Motor neuron (in vitro differentiated cells): ENCODE data around the gene SFXN1. TPM values are rescaled to one million over a fixed set of nuclear protein-coding genes. Genes with fewer than 3 reads are reported as not detected.

ENCODE experiments used
- ATAC-seq, 8 experiments: fragments of 200-7000 bp; cut with Tn5 transposase; replicated peaks in 6 of 8; 2 replicates each; pipeline ENCODE4 v1.8.0; 2021; ENCODE audit warnings: mild to moderate bottlenecking in 8 of 8, moderate library complexity in 8 of 8
- H3K27ac ChIP-seq, 2 donors: fragments of 250-450 bp; sonication (Bioruptor Pico); 2 replicates each; pipeline ENCODE4 v1.9.0; 2021; ENCODE audit warnings: antibody characterized with exemption in 2 of 2, mild to moderate bottlenecking in 2 of 2, moderate library complexity in 1 of 2
- H3K4me1 ChIP-seq, 2 donors: fragments of 250-450 bp; sonication (Bioruptor Pico); replicated peaks in 1 of 2; 2 replicates each; pipeline ENCODE4 v1.6.1; 2021; ENCODE audit warnings: antibody characterized with exemption in 2 of 2, mild to moderate bottlenecking in 2 of 2, moderate library complexity in 1 of 2
- H3K4me3 ChIP-seq, 5 donors: fragments of 250-450 bp; sonication (Bioruptor Pico); 2 replicates each; pipeline ENCODE4 v1.9.0; 2021; ENCODE audit warnings: antibody characterized with exemption in 5 of 5, mild to moderate bottlenecking in 5 of 5, moderate library complexity in 4 of 5
- WGBS, 10 experiments: fragments of 450-650 bp; shearing (Covaris generic); methylation state at CpG; one replicate each; pipeline ENCODE4 v1.0.0; 2022; 5-methylcytosine and 5-hydroxymethylcytosine counted together
- in situ Hi-C, 9 experiments: fragments of 400-800 bp; cut with MboI; loops; one replicate each; pipeline ENCODE4 v1.15.0; 2021; ENCODE audit warnings: low sequenced_read_pairs in 9 of 9, low pct_unique_long_range_greater_than_20kb in 2 of 9; ENCODE audit not compliant: unreplicated experiment in 9 of 9
- total RNA-seq, 8 experiments: library from RNA; unstranded; fragments of 300-600 nt; gene quantifications; 2 replicates each; pipeline versions ENCODE4 v1.2.3 to v1.2.4, GENCODE V29; 2022

The SFXN1 gene
- total RNA-seq, 8 experiments from 2014 or later: 35.4 to 77.0 (median 64.1) TPM

DNA sequence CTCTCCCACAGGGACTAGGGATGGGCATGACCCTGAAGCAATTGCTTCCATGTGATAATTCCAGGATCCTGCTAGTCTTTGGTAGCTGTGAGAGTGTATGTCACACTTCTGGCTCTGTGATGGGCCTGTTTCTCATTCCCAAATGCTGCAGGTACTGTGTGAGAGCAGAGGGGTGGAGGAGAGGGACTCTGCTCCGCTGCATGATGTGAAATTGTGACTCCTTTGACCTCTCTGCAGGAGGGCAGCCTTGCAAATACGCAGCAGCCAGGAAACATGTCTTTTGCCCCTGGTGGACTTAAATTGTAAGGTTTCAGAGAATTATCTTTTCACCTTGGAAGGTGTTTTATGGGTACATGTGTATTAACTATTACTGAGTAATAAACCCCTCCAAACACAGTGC is 61.6 kb downstream of the SFXN1 start:
- no peak for ATAC-seq
- no peak overlapping the region for H3K4me3 ChIP-seq
- H3K4me1 ChIP-seq: no peaks in the 10 kb centered on the region
- 20 to 48% (median 33%) methylated on average over 1 to 2 of the region's 2 CpGs; no CpG with 5 or more reads in 7 of the 10 experiments for WGBS, 10 experiments
- in situ Hi-C loops: loop anchor here in 5 of 9 experiments (10.0 to 25.0 kb wide), 4 partner anchors 172 to 322 kb away; partner anchors contain the start of gene CPLX2 (in 1 of the 5)
- H3K27ac ChIP-seq: no peak overlapping the region

DNA sequence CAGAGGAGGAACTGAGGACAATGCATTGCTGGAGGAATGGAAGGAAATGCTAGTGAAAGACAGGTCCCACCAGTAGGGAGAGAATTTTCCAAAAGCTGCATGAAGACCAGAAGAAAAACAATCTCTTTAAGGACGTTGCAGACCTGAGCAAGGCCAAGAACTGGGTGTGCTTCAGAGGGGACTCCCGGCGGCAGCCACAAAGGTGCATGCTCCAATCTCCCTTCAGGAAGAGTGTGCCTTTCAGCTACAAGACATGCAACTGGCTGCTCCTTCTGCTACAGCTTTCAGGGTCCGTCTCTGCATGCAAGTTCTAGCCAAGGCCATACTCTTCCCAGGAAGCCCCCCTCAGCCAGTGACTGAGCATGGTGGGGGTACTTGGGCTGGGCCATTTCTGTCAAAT is 62.9 kb downstream of the SFXN1 start:
- in situ Hi-C loops: loop anchor here in 3 of 9 experiments (25.0 kb wide), 3 partner anchors 171 to 321 kb away; partner anchors contain the start of gene CPLX2 (in 1 of the 3)
- 0 to 83% (median 59%) methylated on average over 1 to 3 of the region's 4 CpGs; no CpG with 5 or more reads in 3 of the 10 experiments for WGBS, 10 experiments
- ATAC-seq: no peak
- Histone ChIP-seq H3K4me3 (no peak overlapping the region), H3K27ac (no peak overlapping the region), H3K4me1 (no peaks in the 10 kb centered on the region)

DNA sequence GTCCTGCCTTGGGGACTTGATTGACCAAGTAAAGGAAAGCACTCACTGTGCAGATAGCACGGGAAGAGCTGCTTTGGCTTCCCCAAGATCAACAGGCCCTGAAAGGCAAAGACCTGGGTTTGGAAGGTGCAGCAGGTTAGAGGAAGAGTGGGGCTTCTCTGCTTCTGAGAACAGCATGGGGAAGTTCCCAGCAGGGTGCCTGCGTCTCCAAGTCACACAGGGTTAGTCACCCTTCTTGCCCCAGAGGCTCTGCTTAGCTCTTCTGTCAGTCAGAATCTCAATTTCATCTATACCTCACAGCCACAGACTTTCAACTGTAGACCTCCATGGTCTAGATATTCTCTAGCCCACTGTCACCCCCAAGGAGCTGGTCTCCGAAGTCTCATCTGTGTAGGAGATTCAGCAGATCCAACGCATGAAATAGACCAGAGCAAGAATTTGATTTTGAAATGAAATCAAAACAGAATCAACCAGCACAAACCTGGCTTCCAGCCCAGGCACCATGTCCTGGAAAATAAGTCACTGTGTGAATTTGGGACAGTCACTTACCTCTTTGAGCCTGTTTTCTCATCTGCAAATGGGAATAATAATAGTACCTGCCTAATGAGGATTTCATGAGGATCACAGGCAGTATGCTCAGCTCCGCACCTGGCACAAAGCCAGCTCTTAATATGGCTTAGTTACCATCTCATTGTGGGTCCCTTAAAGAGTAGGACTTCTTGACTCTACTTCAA is 64.0 kb downstream of the SFXN1 start:
- no peak overlapping the region for H3K27ac ChIP-seq
- peaks cover 0 to under 1% of the 10 kb centered on the region in 2 donors for H3K4me1 ChIP-seq
- ATAC-seq: peak in 1 of 8 experiments; percentile 67
- H3K4me3 ChIP-seq: no peak overlapping the region
- WGBS, 10 experiments: 25 to 90% (median 58%) methylated on average over 1 to 4 of the region's 5 CpGs; no CpG with 5 or more reads in 2 of the 10 experiments
- in situ Hi-C loops: loop anchor here in 3 of 9 experiments (25.0 kb wide), 3 partner anchors 170 to 320 kb away; partner anchors contain the start of gene CPLX2 (in 1 of the 3)

DNA sequence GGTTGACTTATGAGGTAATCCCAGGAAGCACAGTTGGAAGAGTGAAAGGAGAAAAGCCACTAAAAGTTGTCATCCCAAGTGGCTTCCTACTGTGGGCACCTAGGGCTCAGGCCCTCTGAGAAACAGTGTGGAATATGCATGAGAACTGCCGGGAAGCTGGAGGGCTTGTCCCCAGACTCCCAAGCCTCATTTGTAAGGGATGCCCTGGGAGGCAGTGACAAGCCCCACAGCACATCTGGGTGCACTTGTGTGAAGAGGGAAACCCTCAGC is 64.5 kb downstream of the SFXN1 start:
- Histone ChIP-seq H3K4me3 (no peak overlapping the region), H3K4me1 (peaks cover 0 to 5% of the 10 kb centered on the region in 2 donors), H3K27ac (no peak overlapping the region)
- ATAC-seq: peak in 1 of 8 experiments; percentile 56
- 0 to 33% (median 0%) methylated on average over 1 of the region's 1 CpG; no CpG with 5 or more reads in 7 of the 10 experiments for WGBS, 10 experiments
- in situ Hi-C loops: loop anchor here in 3 of 9 experiments (25.0 kb wide), 3 partner anchors 169 to 319 kb away; partner anchors contain the start of gene CPLX2 (in 1 of the 3)

DNA sequence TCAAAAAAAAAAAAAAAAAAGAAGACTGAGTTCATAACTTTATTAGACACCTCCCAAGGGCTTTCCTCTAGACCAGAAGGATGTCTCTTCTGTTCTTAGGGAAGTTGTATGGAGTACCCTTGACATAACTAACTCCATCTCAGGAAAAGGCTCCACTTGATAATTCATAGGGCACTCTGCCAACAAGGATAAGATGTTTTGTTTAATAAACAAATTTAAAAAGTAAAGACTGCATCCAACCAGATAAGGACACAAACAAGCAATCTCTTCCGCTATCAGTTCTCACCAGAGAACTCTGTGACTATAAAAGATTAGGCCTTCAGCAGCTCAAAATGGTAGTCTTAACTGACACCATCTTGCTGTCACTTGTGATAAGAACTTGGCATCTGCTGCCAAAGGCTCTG is 65.8 kb downstream of the SFXN1 start:
- H3K4me1 ChIP-seq: peaks cover 6 to 18% of the 10 kb centered on the region in 2 donors
- in situ Hi-C loops: loop anchor here in 3 of 9 experiments (25.0 kb wide), 3 partner anchors 168 to 318 kb away; partner anchors contain the start of gene CPLX2 (in 1 of the 3)
- 83 to 100% (median 96%) methylated on average over 1 of the region's 1 CpG; no CpG with 5 or more reads in 4 of the 10 experiments for WGBS, 10 experiments
- no peak overlapping the region for H3K4me3 ChIP-seq
- ATAC-seq: no peak
- no peak overlapping the region for H3K27ac ChIP-seq

DNA sequence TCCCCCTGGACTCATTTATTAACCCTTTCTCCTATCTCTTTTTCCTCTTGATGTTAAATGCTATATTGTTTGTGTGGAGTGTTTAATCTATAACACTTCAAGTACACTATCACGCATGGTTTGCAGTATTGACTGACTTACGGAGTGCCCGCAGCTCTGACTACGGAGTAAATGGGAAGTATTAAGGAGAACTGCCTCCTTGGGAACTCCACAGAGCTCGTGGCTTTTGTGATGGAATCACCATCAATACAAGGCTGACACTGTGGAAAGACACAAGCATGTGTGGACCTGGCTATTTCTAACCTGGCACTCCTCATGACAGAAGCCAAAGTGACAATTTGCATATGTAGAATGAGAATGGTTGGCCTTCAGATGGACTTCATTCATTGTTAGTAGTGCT is 66.2 kb downstream of the SFXN1 start:
- H3K4me1 ChIP-seq: peaks cover 6 to 19% of the 10 kb centered on the region in 2 donors
- no peak overlapping the region for H3K27ac ChIP-seq
- WGBS, 10 experiments: 20 to 86% (median 51%) methylated on average over 1 to 5 of the region's 5 CpGs; no CpG with 5 or more reads in 2 of the 10 experiments
- in situ Hi-C loops: loop anchor here in 3 of 9 experiments (25.0 kb wide), 3 partner anchors 168 to 318 kb away; partner anchors contain the start of gene CPLX2 (in 1 of the 3)
- no peak for ATAC-seq
- no peak overlapping the region for H3K4me3 ChIP-seq

DNA sequence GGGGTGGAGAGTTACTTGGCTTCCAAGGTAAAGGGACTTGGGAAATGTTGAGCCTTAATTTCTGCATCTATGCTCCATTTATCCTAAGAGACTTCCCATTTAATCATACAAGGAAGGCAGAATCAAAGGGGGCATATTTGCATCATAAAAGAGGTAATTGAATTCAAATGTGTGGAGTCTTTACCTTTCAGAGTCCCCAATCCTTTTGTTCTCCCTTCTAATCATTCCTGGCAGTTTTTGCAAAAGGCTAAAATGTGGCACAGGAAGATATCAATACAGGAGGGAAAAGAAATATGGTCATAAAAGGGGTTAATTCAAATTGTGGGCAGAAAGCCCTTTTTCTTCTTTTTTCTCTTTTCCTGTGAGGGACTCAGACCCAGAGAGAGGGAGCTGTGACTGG is 69.5 kb downstream of the SFXN1 start:
- Histone ChIP-seq H3K4me1 (peaks cover 6 to 19% of the 10 kb centered on the region in 2 donors), H3K4me3 (no peak overlapping the region), H3K27ac (no peak overlapping the region)
- in situ Hi-C loops: loop anchor here in 3 of 9 experiments (25.0 kb wide), 3 partner anchors 164 to 314 kb away; partner anchors contain the start of gene CPLX2 (in 1 of the 3)
- peak in 1 of 8 experiments; percentile 26 for ATAC-seq

DNA sequence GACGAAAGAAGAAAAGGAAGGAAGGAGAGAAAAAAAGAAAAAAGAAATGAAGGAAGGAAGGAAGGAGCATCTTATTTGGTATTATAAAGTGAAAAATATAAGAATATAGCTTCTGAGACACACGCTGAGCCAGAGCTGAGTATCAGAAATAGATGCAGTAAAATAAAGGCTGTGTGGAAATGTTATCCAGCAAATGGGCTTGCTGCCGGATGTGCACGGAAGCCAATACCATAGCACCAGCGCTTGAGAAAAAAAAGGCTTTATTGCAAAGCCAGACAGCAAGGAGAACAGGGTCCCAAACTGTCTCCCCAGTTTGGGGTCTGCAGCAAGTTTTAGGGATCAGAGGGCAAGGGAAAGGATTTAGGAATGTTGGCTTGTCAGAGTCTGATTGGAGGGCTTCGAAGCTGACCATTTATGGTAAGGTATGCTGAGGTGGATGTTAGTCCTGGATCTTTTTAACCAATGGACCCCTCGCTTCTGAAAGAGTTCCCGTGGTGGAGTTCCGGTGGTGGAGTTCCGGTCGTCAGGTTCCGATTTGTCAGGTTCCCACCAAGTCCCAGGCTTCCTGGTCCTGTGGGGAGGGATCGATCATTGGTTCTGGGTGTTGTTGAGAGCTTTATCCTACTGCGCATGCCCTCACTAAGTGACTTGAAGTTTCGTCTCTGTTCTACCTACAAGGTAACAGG is 70.4 kb downstream of the SFXN1 start:
- in situ Hi-C loops: loop anchor here in 3 of 9 experiments (25.0 kb wide), 3 partner anchors 164 to 314 kb away; partner anchors contain the start of gene CPLX2 (in 1 of the 3)
- Histone ChIP-seq H3K27ac (no peak overlapping the region), H3K4me1 (peaks cover 6 to 21% of the 10 kb centered on the region in 2 donors), H3K4me3 (no peak overlapping the region)
- ATAC-seq: no peak
- 23 to 82% (median 54%) methylated on average over 4 to 12 of the region's 15 CpGs for WGBS, 10 experiments

DNA sequence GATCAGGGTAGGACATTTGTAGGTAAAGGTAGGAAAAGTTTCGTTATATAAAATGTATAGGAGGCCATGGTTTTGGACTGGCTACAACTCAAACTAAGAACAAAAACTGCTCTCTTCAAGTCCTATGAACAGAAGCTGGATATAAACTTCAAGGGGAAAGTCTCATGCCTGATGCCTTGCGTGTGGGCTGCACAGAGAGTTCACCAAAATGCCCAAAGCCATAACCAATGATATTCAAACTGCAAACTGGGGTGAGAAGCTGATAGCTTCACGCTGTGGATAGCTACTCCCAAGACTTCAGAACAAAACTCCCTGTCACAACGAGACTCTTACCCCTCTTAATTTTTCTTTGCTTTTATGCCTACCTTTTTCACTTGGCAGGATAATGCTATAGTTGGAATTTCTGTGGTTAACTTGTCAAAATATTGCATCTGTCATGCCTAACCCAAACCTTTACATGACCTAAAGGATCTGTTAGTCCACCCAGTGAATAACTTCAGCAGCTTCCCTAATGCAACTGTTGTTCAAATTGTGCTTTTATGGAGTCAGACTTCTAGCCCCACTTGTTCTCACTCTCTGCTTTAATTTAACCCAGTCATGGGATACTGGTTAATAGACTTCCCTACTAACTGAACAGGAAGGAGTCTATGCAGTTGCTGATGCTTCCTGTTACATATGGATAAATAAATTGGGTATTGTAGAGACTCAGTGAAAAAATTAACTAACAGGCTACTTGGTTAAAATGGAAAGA is 71.9 kb downstream of the SFXN1 start:
- ATAC-seq: no peak
- H3K27ac ChIP-seq: no peak overlapping the region
- no peak overlapping the region for H3K4me3 ChIP-seq
- peaks cover 6 to 21% of the 10 kb centered on the region in 2 donors for H3K4me1 ChIP-seq
- in situ Hi-C loops: no loop called here
- WGBS, 10 experiments: 13 to 100% (median 78%) methylated on average over 1 to 4 of the region's 4 CpGs; no CpG with 5 or more reads in 1 of the 10 experiments

DNA sequence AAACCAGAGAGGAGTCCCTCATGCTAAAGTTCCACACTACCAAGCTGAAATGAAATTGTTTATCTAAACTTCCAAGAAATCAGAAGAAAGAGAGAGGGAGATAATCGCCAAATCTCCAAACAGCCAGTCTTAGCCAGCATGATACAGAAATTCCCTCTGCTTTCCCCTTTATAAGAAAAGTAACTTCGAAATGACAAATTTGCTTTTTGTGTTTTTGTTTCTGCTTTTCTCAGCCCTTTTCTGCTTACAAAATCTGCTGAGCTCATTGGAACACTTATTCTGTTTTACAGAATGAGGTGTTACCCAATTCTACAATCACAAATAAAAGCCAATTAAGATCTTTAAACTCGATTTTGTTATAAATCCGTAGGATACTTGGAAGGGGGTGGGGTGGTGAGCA is 72.9 kb downstream of the SFXN1 start:
- H3K27ac ChIP-seq: no peak overlapping the region
- ATAC-seq: no peak
- in situ Hi-C loops: no loop called here
- 6 to 100% (median 66%) methylated on average over 1 to 4 of the region's 4 CpGs for WGBS, 10 experiments
- no peak overlapping the region for H3K4me3 ChIP-seq
- H3K4me1 ChIP-seq: peaks cover 6 to 21% of the 10 kb centered on the region in 2 donors

DNA sequence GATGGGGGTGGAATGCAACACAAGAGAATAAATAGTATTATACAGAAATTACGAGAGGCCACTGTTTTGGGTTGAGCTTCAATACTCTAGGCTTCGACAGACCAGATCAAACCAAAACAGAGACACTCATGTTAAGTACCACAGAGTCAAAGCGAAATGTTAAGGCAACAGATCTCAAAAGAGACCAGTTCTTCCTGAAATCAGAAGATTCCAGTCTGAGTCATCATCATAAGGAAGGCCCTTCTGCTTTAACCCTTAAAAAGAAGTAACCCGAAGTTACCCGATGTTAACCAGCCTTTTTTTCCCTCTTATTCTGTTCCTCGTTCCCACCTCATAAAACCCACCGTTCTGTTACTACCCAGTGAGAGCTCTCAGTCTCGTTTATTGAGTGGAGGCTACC is 75.9 kb downstream of the SFXN1 start:
- in situ Hi-C loops: no loop called here
- no peak for ATAC-seq
- H3K4me3 ChIP-seq: no peak overlapping the region

DNA sequence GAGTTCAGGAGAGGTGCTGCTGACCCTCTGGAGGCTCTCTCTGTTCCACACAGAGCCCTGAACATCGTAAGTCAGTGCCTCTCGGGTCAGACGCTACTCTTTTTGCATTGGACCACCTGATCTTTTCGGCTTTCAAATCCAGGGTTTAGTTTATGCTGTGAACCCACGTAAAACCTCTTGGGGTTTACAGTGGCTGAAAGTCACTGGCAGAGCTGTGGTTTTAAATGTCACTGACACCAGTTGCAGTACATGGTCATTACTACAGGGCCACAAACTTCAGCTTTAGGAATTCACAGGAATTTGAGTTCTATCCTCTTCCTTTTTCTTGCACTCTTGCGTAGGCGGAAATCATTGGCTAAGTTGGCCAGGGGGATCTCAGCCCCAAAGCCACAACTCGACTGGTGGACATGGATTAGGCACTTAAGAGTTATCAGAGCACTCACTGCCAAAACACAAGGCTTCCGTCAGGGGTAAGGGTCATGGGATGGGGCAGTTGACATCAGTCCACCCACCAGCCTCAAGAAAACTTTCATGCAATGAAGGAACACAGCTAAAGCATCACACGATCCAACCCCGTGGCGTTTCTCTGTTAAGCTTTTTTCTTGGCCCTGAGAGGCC is 76.9 kb downstream of the SFXN1 start:
- Histone ChIP-seq H3K4me3 (no peak overlapping the region), H3K4me1 (peaks cover 0 to 2% of the 10 kb centered on the region in 2 donors), H3K27ac (no peak overlapping the region)
- ATAC-seq: no peak
- WGBS, 10 experiments: 16 to 100% (median 80%) methylated on average over 1 to 9 of the region's 12 CpGs; no CpG with 5 or more reads in 1 of the 10 experiments
- in situ Hi-C loops: no loop called here

More for the DNA sequence above, 75.9 kb downstream of the SFXN1 start:
- no peak overlapping the region for H3K27ac ChIP-seq
- H3K4me1 ChIP-seq: peaks cover 0 to 2% of the 10 kb centered on the region in 2 donors
- 19 to 95% (median 77%) methylated on average over 3 to 8 of the region's 8 CpGs for WGBS, 10 experiments
